H9 (cell line): Measurements from ENCODE around the gene CLEC16A. TPM values are rescaled to one million over a fixed set of nuclear protein-coding genes. Genes with fewer than 3 reads are reported as not detected.
A peak's percentile ranks its signal among the peaks of the same experiment; 100 is the strongest.

Source experiments
- DNase-seq: peaks from one replicate; pipeline ENCODE4 v3.0.0-alpha.2; 2017
- H2AFZ ChIP-seq: one replicate; pipeline ENCODE4 v1.6.1; 2013; ENCODE audit warnings: mild to moderate bottlenecking, low read length, control low read depth, moderate library complexity
- H2AK5ac ChIP-seq: 2 replicates; pipeline ENCODE4 v1.6.1; 2013; ENCODE audit warnings: low read length, control low read depth, mixed read lengths; ENCODE audit not compliant: insufficient read length
- H2BK120ac ChIP-seq: one replicate; pipeline ENCODE4 v1.6.1; 2013; ENCODE audit warnings: low read depth, mild to moderate bottlenecking, low read length, control low read depth, inconsistent platforms; ENCODE audit not compliant: poor library complexity, severe bottlenecking
- H2BK12ac ChIP-seq: 2 replicates; pipeline ENCODE4 v1.6.1; 2013; ENCODE audit warnings: low read length, control low read depth, mixed read lengths, low read depth; ENCODE audit not compliant: insufficient read length
- H2BK15ac ChIP-seq: 2 replicates; pipeline ENCODE4 v1.6.1; 2013; ENCODE audit warnings: low read depth, low read length, control low read depth
- H2BK20ac ChIP-seq: one replicate; pipeline ENCODE4 v1.6.1; 2013; ENCODE audit warnings: low read depth, mild to moderate bottlenecking, low read length, control low read depth, inconsistent platforms; ENCODE audit not compliant: poor library complexity, severe bottlenecking
- H2BK5ac ChIP-seq: 2 replicates; pipeline ENCODE4 v1.6.1; 2013; ENCODE audit warnings: low read length, control low read depth, mixed read lengths; ENCODE audit not compliant: insufficient read length
- H3K14ac ChIP-seq: 2 replicates; pipeline ENCODE4 v1.6.1; 2013; ENCODE audit warnings: low read length, control low read depth; ENCODE audit not compliant: insufficient read depth
- H3K18ac ChIP-seq: 2 replicates; pipeline ENCODE4 v1.6.1; 2013; ENCODE audit warnings: low read depth, mild to moderate bottlenecking, mixed read lengths, low read length, control low read depth; ENCODE audit not compliant: insufficient read length
- H3K23ac ChIP-seq: 2 replicates; pipeline ENCODE4 v1.6.1; 2013; ENCODE audit warnings: low read length, control low read depth, mixed read lengths, low read depth; ENCODE audit not compliant: insufficient read length
- H3K23me2 ChIP-seq: 2 replicates; pipeline ENCODE4 v1.6.1; 2013; ENCODE audit warnings: low read depth, mild to moderate bottlenecking, mixed read lengths, low read length, control low read depth; ENCODE audit not compliant: insufficient read length, poor library complexity, severe bottlenecking
- H3K27ac ChIP-seq: 2 replicates; pipeline ENCODE4 v1.5.1; 2013; ENCODE audit warnings: low read length, control low read depth, mixed read lengths, low read depth; ENCODE audit not compliant: insufficient read length
- H3K27me3 ChIP-seq: 2 replicates; pipeline ENCODE4 v1.6.1; 2013; ENCODE audit warnings: low read length, control low read depth, inconsistent platforms; ENCODE audit not compliant: insufficient read depth
- H3K4ac ChIP-seq: 2 replicates; pipeline ENCODE4 v1.6.1; 2013; ENCODE audit warnings: low read depth, mild to moderate bottlenecking, control low read depth, inconsistent platforms, low read length, moderate library complexity
- H3K4me1 ChIP-seq: 2 replicates; pipeline ENCODE4 v1.6.1; 2013; ENCODE audit warnings: low read length, control low read depth, inconsistent platforms; ENCODE audit not compliant: insufficient read depth
- H3K4me2 ChIP-seq: 2 replicates; pipeline ENCODE4 v1.6.1; 2013; ENCODE audit warnings: low read length, control low read depth, mixed read lengths; ENCODE audit not compliant: insufficient read length, insufficient read depth
- H3K56ac ChIP-seq: 2 replicates; pipeline ENCODE4 v1.6.1; 2013; ENCODE audit warnings: low read depth, mild to moderate bottlenecking, mixed read lengths, low read length, control low read depth; ENCODE audit not compliant: insufficient read length
- H3K79me1 ChIP-seq: 2 replicates; pipeline ENCODE4 v1.6.1; 2013; ENCODE audit warnings: low read depth, mild to moderate bottlenecking, moderate library complexity, low read length, control low read depth, inconsistent platforms; ENCODE audit not compliant: insufficient read depth, poor library complexity, severe bottlenecking
- H3K79me2 ChIP-seq: 2 replicates; pipeline ENCODE4 v1.6.1; 2013; ENCODE audit warnings: low read length, control low read depth, inconsistent platforms; ENCODE audit not compliant: insufficient read depth
- H3K9ac ChIP-seq: 2 replicates; pipeline ENCODE4 v1.6.1; 2013; ENCODE audit warnings: low read length, control low read depth, mixed read lengths; ENCODE audit not compliant: insufficient read length; ENCODE audit errors: extremely low read depth
- H3K9me3 ChIP-seq: one replicate; pipeline ENCODE4 v1.6.1; 2013; ENCODE audit warnings: low read depth, low read length, inconsistent platforms; ENCODE audit not compliant: control insufficient read depth
- H3T11ph ChIP-seq: one replicate; pipeline ENCODE4 v1.6.1; 2013; ENCODE audit warnings: mild to moderate bottlenecking, low read length, control low read depth, inconsistent platforms
- H4K20me1 ChIP-seq: one replicate; pipeline ENCODE4 v1.6.1; 2013; ENCODE audit not compliant: control insufficient read depth, insufficient read length, insufficient read depth
- H4K5ac ChIP-seq: 2 replicates; pipeline ENCODE4 v1.6.1; 2013; ENCODE audit warnings: low read depth, mild to moderate bottlenecking, mixed read lengths, low read length, control low read depth; ENCODE audit not compliant: insufficient read length
- H4K8ac ChIP-seq: replicated peaks from 2 replicates; pipeline ENCODE4 v1.6.1; 2013; ENCODE audit warnings: low read length, control low read depth, mixed read lengths, low read depth; ENCODE audit not compliant: insufficient read length
- H4K91ac ChIP-seq: 2 replicates; pipeline ENCODE4 v1.6.1; 2013; ENCODE audit warnings: low read depth, mild to moderate bottlenecking, moderate library complexity, mixed read lengths, low read length, control low read depth; ENCODE audit not compliant: insufficient read length
- H3K27ac Mint-ChIP-seq, 3 experiments: 2 replicates in 2 of 3; 3 replicates in 1 of 3; pipeline ENCODE4 v1.8.0; 2020 to 2021; ENCODE audit warnings: mixed read lengths in 3 of 3, mild to moderate bottlenecking in 1 of 3, moderate library complexity in 1 of 3
- H3K27me3 Mint-ChIP-seq: 2 replicates; pipeline ENCODE4 v1.8.0; 2021; ENCODE audit warnings: low read depth, mild to moderate bottlenecking, moderate library complexity, mixed read lengths
- H3K36me3 Mint-ChIP-seq, 3 experiments: 2 replicates in 2 of 3; 3 replicates in 1 of 3; pipeline ENCODE4 v1.8.0; 2020 to 2021; ENCODE audit warnings: low read depth in 3 of 3, mixed read lengths in 3 of 3; ENCODE audit not compliant: insufficient read depth in 1 of 3
- H3K4me1 Mint-ChIP-seq, 2 experiments: 2 replicates each; pipeline ENCODE4 v1.8.0; 2020; ENCODE audit warnings: mixed read lengths in 2 of 2
- H3K4me3 Mint-ChIP-seq, 2 experiments: 2 replicates in 1 of 2; 3 replicates in 1 of 2; pipeline ENCODE4 v1.8.0; 2020 to 2021; ENCODE audit warnings: mild to moderate bottlenecking in 2 of 2, mixed read lengths in 2 of 2, moderate library complexity in 1 of 2
- H3K9me3 Mint-ChIP-seq, 2 experiments: 2 replicates in 1 of 2; 3 replicates in 1 of 2; pipeline ENCODE4 v1.8.0; 2020; ENCODE audit warnings: mild to moderate bottlenecking in 2 of 2, mixed read lengths in 2 of 2, moderate library complexity in 1 of 2
- CTCF ChIP-seq: fragments of 200-600 bp; sonication (generic); conservative IDR thresholded peaks from 3 replicates; pipeline ENCODE4 v1.8.0; 2021; ENCODE audit warnings: antibody characterized with exemption, mild to moderate bottlenecking
- WGBS: extraction: QIAGEN DNeasy Blood & Tissue Kit; methylation state at CpG from one replicate; pipeline ENCODE4 v1.1.7; 2013; ENCODE audit warnings: missing lambda C conversion rate, low lambda C conversion rate, mixed read lengths; ENCODE audit not compliant: insufficient read length; ENCODE audit errors: extremely low coverage; 5-methylcytosine and 5-hydroxymethylcytosine counted together
- total RNA-seq: library from RNA; stranded (reverse); gene quantifications from 2 replicates; pipeline ENCODE4 v1.2.1, GENCODE V29; 2021

The CLEC16A gene
- total RNA-seq, 1 experiment from 2014 or later, result 15.2 TPM

- H3K9ac ChIP-seq, result no peak overlapping the region
- H2BK20ac ChIP-seq, result no peak overlapping the region
- no peaks in the 10 kb centered on the region for H3K79me1 ChIP-seq
- H4K91ac ChIP-seq, result no peak overlapping the region
- H2BK5ac ChIP-seq, result no peak overlapping the region
- H3K4ac ChIP-seq, result no peak overlapping the region
- no peaks in the 10 kb centered on the region for H3K27me3 ChIP-seq
- no peak overlapping the region for H3K56ac ChIP-seq
- Mint-ChIP-seq H3K4me1 (no peaks in the 10 kb centered on the region), H3K9me3 (no peaks in the 10 kb centered on the region), H3K27me3 (no peaks in the 10 kb centered on the region), H3K27ac (no peak overlapping the region), H3K4me3 (no peak overlapping the region), H3K36me3 (peaks cover 0 to 7% (median 0%) of the 10 kb centered on the region in 3 experiments; a peak in 2 of 7 replicates)
- H3K23ac ChIP-seq, result peak overlapping the region; percentile 52
- no peaks in the 10 kb centered on the region for H3K23me2 ChIP-seq
- H3K9me3 ChIP-seq, result no peaks in the 10 kb centered on the region
- H3K4me2 ChIP-seq, result no peak overlapping the region
- no peak overlapping the region for H4K8ac ChIP-seq
- no peak overlapping the region for H2BK12ac ChIP-seq
- H3K27ac ChIP-seq, result no peak overlapping the region
- no peaks in the 10 kb centered on the region for H3K4me1 ChIP-seq
- no peak for DNase-seq
- H2BK120ac ChIP-seq, result no peak overlapping the region
- H3K14ac ChIP-seq, result no peak overlapping the region
- WGBS, result no CpG with 5 or more reads among the region's 3 CpGs
- no peaks in the 10 kb centered on the region for H3K79me2 ChIP-seq
- no peak overlapping the region for H2AK5ac ChIP-seq
- TF ChIP-seq CTCF, result no peak
- H3T11ph ChIP-seq, result no peak overlapping the region
- no peak overlapping the region for H4K5ac ChIP-seq
- H4K20me1 ChIP-seq, result no peaks in the 10 kb centered on the region
- no peak overlapping the region for H3K18ac ChIP-seq
- H2AFZ ChIP-seq, result no peak overlapping the region
- H2BK15ac ChIP-seq, result no peak overlapping the region
These were observed 227.5 kb downstream of the CLEC16A start for GRCh38 chr16:11171757-11172299.
